Bronchial epithelial cell (primary cell): ENCODE data around the gene TBC1D22A. TPM values are rescaled to one million over a fixed set of nuclear protein-coding genes. Genes with fewer than 3 reads are reported as not detected.

Experiments used
- DNase-seq: peaks from one replicate; pipeline ENCODE4 v3.0.0-alpha.2; 2010; ENCODE audit warnings: low read depth
- FAIRE-seq: peaks from 2 replicates; lab custom pipeline; 2011; peaks lifted over from hg19 to GRCh38; lab: Jason Lieb, UNC
- H3K27me3 ChIP-seq: 2 replicates; pipeline ENCODE4 v1.5.1; 2011; ENCODE audit warnings: low read length; ENCODE audit not compliant: control insufficient read depth, insufficient read depth
- H3K36me3 ChIP-seq: 2 replicates; pipeline ENCODE4 v1.5.1; 2011; ENCODE audit warnings: low read length; ENCODE audit not compliant: control insufficient read depth, insufficient read depth
- H3K4me3 ChIP-seq: 2 replicates; pipeline ENCODE4 v1.5.1; 2011; ENCODE audit warnings: mild to moderate bottlenecking, low read depth, low read length, control low read depth
- CTCF ChIP-seq: IDR thresholded peaks from 2 replicates; pipeline ENCODE4 v1.5.1; 2011; ENCODE audit warnings: mild to moderate bottlenecking, moderate library complexity, low read length, control low read depth, inconsistent platforms; ENCODE audit not compliant: insufficient read depth, severe bottlenecking
- total RNA-seq: library from RNA; depleted of rRNA; stranded (reverse); fragments of >200 nt; gene quantifications from 2 replicates; pipeline ENCODE4 v1.2.1, GENCODE V29; 2014

Gene TBC1D22A
- total RNA-seq, 1 donor from 2014 or later = 10.0 TPM

GRCh38 chr22:47002692-47003091 lies 240.2 kb downstream of the TBC1D22A start:
- no peak for TF ChIP-seq CTCF
- no peaks in the 10 kb centered on the region for H3K27me3 ChIP-seq
- H3K4me3 ChIP-seq = no peak overlapping the region
- no peaks in the 10 kb centered on the region for H3K36me3 ChIP-seq
- DNase-seq (no peak), FAIRE-seq (no peak)

- no peak for DNase-seq
- no peaks in the 10 kb centered on the region for H3K27me3 ChIP-seq
- no peak for FAIRE-seq
- no peak for TF ChIP-seq CTCF
- no peak overlapping the region for H3K4me3 ChIP-seq
- peaks cover 1% of the 10 kb centered on the region for H3K36me3 ChIP-seq
Measured at GRCh38 chr22:47005506-47006408, 243.3 kb downstream of the TBC1D22A start.

GRCh38 chr22:47006433-47006832 lies 244.0 kb downstream of the TBC1D22A start:
- DNase-seq (no peak), FAIRE-seq (no peak)
- TF ChIP-seq CTCF = no peak
- Histone ChIP-seq H3K27me3 (no peaks in the 10 kb centered on the region), H3K4me3 (no peak overlapping the region), H3K36me3 (peaks cover 1% of the 10 kb centered on the region)

DNA sequence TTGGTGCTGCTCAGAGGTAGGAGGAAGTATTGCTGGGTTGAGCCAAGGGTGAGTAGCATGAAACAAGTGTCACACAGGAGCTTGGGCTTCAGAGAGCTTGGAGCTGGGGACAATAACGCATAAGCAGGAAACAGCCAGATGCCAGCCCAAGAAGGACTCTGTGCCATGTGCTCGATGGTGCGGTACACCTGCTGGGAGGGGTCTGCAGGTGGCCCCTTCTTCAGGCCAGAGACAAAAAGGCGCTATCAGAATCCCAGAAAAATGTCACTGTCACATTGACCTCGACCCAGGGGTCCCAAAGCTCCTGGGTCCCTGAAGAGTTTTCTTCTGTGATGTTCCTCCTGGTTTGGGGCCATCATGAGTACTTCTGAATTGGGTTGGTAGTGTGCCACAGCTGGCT lies 244.4 kb downstream of the TBC1D22A start:
- Histone ChIP-seq H3K4me3 (no peak overlapping the region), H3K36me3 (peaks cover 1% of the 10 kb centered on the region), H3K27me3 (no peaks in the 10 kb centered on the region)
- FAIRE-seq (no peak), DNase-seq (no peak)
- no peak for TF ChIP-seq CTCF

DNA sequence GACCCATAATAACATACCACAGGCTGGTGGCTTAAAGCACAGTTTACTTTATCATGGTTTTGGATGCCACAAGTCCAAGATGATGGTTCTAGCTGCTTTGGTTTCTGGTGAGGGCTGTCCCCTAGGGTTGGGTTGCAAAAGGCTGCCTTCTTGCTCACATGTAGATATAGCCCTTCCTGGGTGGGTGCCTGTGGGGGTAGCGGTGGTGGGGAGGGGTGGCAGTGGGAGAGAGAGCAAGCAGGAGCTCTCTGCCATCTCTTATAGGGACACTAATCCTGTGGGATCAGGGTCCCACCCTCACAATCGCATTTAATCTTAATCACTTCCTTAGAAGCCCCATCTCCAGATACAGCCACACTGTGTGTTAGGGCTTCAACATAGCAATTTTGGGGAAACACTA lies 245.0 kb downstream of the TBC1D22A start:
- peaks cover 1% of the 10 kb centered on the region for H3K36me3 ChIP-seq
- no peak for TF ChIP-seq CTCF
- no peak for FAIRE-seq
- H3K4me3 ChIP-seq = no peak overlapping the region
- DNase-seq = no peak
- H3K27me3 ChIP-seq = no peaks in the 10 kb centered on the region
